ENCODE results near the gene TSC22D2.
A peak's percentile ranks its signal among the peaks of the same experiment; 100 is the strongest.
"Not testable (repeated sequence)": the region's sequence is repeated elsewhere in the genome, so short reads cannot be mapped to it uniquely, and the experiment has no call there.

The TSC22D2 gene

GRCh38 chr3:150495563-150496168 lies 87.6 kb downstream of the TSC22D2 start:
- Histone ChIP-seq H3K4me1 (ENCODE audit: insufficient read depth, low read length, poor library complexity, severe bottlenecking) (no peaks in the 10 kb centered on the region), H4K20me1 (ENCODE audit: insufficient read depth, low read length, poor library complexity, severe bottlenecking) (no peaks in the 10 kb centered on the region), H3K9ac (ENCODE audit: low read depth, low read length, poor library complexity, severe bottlenecking) (no peak overlapping the region), H3F3A (ENCODE audit: low read depth) (no peaks in the 10 kb centered on the region), H2AFZ (ENCODE audit: low read length) (no peak overlapping the region), H3K9me2 (replicated peaks; ENCODE audit: low read depth, low read length) (no peaks in the 10 kb centered on the region), H3K9me3 (ENCODE audit: insufficient read depth, low read depth, low read length) (peaks cover under 1% of the 10 kb centered on the region; the same call in 1 of the 2 replicates), H3K4me2 (ENCODE audit: low read depth, low read length, poor library complexity, severe bottlenecking) (no peak overlapping the region), H3K36me3 (ENCODE audit: insufficient read depth, low read length) (no peaks in the 10 kb centered on the region), H3K4me3 (ENCODE audit: low read length, poor library complexity, severe bottlenecking) (no peak overlapping the region), H3K79me2 (ENCODE audit: insufficient read depth, low read length) (no peaks in the 10 kb centered on the region), H3K27me3 (ENCODE audit: insufficient read depth, low read length, poor library complexity, severe bottlenecking) (no peaks in the 10 kb centered on the region)
- TF ChIP-seq, protein P1, sequence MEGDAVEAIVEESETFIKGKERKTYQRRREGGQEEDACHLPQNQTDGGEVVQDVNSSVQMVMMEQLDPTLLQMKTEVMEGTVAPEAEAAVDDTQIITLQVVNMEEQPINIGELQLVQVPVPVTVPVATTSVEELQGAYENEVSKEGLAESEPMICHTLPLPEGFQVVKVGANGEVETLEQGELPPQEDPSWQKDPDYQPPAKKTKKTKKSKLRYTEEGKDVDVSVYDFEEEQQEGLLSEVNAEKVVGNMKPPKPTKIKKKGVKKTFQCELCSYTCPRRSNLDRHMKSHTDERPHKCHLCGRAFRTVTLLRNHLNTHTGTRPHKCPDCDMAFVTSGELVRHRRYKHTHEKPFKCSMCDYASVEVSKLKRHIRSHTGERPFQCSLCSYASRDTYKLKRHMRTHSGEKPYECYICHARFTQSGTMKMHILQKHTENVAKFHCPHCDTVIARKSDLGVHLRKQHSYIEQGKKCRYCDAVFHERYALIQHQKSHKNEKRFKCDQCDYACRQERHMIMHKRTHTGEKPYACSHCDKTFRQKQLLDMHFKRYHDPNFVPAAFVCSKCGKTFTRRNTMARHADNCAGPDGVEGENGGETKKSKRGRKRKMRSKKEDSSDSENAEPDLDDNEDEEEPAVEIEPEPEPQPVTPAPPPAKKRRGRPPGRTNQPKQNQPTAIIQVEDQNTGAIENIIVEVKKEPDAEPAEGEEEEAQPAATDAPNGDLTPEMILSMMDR (conservative IDR thresholded peaks at IDR 0.05; ENCODE audit: low read length), result peak; percentile 82
- TF ChIP-seq EZH2phosphoT487 (IDR thresholded peaks at IDR 0.05; ENCODE audit: borderline replicate concordance), result no peak

- TF ChIP-seq, protein P1 (conservative IDR thresholded peaks at IDR 0.05; ENCODE audit: low read length), result no peak
- TF ChIP-seq EZH2phosphoT487 (IDR thresholded peaks at IDR 0.05; ENCODE audit: borderline replicate concordance), result no peak
- Histone ChIP-seq H3K4me2 (ENCODE audit: low read depth, low read length, poor library complexity, severe bottlenecking) (no peak overlapping the region), H3K36me3 (ENCODE audit: insufficient read depth, low read length) (no peaks in the 10 kb centered on the region), H3K9me2 (replicated peaks; ENCODE audit: low read depth, low read length) (no peaks in the 10 kb centered on the region), H3K9ac (ENCODE audit: low read depth, low read length, poor library complexity, severe bottlenecking) (no peak overlapping the region), H3K79me2 (ENCODE audit: insufficient read depth, low read length) (no peaks in the 10 kb centered on the region), H3F3A (ENCODE audit: low read depth) (no peaks in the 10 kb centered on the region), H4K20me1 (ENCODE audit: insufficient read depth, low read length, poor library complexity, severe bottlenecking) (no peaks in the 10 kb centered on the region), H3K27me3 (ENCODE audit: insufficient read depth, low read length, poor library complexity, severe bottlenecking) (no peaks in the 10 kb centered on the region), H3K9me3 (ENCODE audit: insufficient read depth, low read depth, low read length) (peaks cover 6% of the 10 kb centered on the region; the same call in 1 of the 2 replicates), H2AFZ (ENCODE audit: low read length) (no peak overlapping the region), H3K4me3 (ENCODE audit: low read length, poor library complexity, severe bottlenecking) (no peak overlapping the region), H3K4me1 (ENCODE audit: insufficient read depth, low read length, poor library complexity, severe bottlenecking) (no peaks in the 10 kb centered on the region)
Measured at GRCh38 chr3:150497956-150498355, 89.9 kb downstream of the TSC22D2 start.

DNA sequence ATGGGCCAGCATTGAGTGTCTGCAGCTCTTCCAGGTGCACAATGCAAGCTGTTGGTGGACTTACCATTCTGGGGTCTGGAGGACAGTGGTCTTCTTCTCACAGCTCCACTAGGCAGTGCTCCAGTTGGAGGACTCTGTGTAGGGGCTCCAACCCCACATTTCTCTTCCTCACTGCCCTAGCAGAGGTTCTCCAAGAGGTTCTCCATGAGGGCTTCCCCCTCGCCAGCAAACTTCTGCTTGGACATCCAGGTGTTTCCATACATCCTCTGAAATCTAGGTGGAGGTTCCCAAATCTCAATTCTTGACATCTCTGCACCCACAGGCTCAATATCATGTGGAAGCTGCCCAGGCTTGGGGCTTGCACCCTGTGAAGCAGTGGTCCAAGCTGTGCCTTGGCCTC lies 92.9 kb downstream of the TSC22D2 start:
- H3K36me3 ChIP-seq (ENCODE audit: insufficient read depth, low read length); H3K79me2 ChIP-seq (ENCODE audit: insufficient read depth, low read length); H3K9me3 ChIP-seq (ENCODE audit: insufficient read depth, low read depth, low read length); H2AFZ ChIP-seq (ENCODE audit: low read length); H3K27me3 ChIP-seq (ENCODE audit: insufficient read depth, low read length, poor library complexity, severe bottlenecking); H3K4me3 ChIP-seq (ENCODE audit: low read length, poor library complexity, severe bottlenecking); H3K4me1 ChIP-seq (ENCODE audit: insufficient read depth, low read length, poor library complexity, severe bottlenecking); H3K9me2 ChIP-seq (replicated peaks; ENCODE audit: low read depth, low read length); H3K9ac ChIP-seq (ENCODE audit: low read depth, low read length, poor library complexity, severe bottlenecking); H3K4me2 ChIP-seq (ENCODE audit: low read depth, low read length, poor library complexity, severe bottlenecking); H3F3A ChIP-seq (ENCODE audit: low read depth); H4K20me1 ChIP-seq (ENCODE audit: insufficient read depth, low read length, poor library complexity, severe bottlenecking): not testable (repeated sequence)
